HG02588 (cell line): ENCODE data around the gene SRPK2.
A peak's percentile ranks its signal among the peaks of the same experiment; 100 is the strongest.
"Not testable (repeated sequence)": the region's sequence is repeated elsewhere in the genome, so short reads cannot be mapped to it uniquely, and the experiment has no call there.

Source experiments
- ATAC-seq: cut with Tn5 transposase; IDR thresholded peaks from one replicate; pipeline ENCODE4 v1.9.1; 2021; ENCODE audit warnings: mild to moderate bottlenecking, moderate library complexity; ENCODE audit not compliant: unreplicated experiment

The SRPK2 gene

DNA sequence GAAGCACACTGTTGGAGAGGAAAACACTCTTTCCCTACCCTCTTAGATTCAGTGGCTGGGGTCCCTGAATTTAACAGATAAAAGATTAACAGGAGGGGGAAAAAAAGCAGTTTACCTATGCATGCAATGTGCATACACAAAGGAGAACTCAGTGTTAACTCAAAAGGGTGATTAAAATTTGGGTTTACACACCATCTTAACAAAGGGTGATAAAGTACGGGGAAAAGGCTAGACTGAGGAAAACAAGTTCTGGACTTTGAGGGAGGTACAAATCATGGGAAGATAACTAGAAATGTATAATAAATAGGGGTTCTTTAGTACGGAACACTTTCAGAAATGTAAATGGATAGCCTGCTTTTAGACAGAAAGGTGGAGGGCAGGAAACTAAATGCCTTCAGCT is 83.1 kb downstream of the SRPK2 start:
- ATAC-seq = no peak

DNA sequence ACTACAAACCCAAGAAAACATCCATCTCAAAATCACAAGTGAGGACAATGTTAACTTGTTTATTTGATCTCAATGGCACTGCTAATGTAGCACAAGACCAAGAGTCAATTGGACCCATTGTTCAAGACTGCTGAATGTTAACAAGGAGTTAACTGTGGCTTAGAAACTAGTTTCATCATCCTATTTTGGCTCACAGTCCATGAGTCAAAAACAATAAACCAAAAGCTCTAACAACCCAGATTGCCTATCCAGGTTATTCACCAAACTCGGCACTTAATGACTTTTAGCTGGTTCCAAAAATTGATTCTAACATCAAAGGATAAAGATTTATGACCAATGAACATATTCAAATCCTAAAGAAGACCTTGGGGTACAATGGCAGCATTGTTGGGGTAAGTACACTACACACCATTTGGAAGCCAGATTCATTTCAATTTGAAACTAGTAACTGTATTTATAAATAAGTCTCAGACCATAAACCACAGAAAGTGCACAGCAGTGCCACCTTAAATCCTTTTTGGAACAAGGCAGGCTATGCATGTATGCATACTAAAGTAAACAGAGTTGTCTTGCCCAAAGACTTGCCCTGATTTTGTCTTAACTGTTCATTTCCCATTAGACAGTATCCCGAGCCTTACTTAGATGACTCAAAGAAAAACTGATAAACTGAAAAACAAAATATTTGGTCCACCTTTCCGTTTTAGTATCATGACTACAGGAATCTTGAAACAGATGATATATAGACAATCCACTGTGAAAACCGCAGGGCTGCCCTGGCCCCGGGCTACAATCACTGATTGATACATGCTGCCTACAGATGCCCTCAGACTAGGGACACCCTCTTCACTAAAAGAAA is 84.5 kb downstream of the SRPK2 start:
- ATAC-seq = peak; percentile 77

DNA sequence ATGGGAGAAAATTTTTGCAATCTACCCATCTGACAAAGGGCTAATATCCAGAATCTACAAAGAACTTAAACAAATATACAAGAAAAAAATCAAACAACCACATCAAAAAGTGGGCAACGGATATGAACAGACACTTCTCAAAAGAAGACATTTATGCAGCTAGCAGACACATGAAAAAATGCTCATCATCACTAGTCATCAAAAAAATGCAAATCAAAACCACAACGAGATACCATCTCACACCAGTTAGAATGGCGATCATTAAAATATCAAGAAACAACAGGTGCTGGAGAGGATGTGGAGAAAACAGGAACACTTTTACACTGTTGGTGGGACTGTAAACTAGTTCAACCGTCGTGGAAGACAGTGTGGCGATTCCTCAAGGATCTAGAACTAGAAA is 88.1 kb downstream of the SRPK2 start:
- ATAC-seq = not testable (repeated sequence)

DNA sequence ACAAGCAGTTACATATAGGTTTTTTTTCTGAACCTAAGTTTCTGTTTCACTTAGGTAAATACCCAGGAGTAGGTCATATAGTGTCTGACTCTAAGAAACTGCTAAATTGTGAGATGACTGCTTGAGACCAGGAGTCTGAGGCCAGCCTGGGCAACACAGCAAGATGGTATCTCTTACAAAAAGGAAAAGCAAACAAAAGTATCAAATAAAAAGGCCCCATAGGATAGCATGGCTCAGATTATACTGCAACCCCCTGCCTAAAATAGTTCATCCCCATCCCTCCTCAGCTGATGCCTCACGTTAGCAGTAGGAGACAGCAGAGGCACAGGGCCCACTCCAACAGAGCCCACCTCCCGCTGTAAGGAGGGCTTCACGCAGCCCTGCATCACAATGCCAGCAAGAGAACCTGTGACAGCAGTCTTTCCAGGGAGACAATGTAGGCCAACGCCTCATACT is 90.3 kb downstream of the SRPK2 start:
- ATAC-seq = peak; percentile 97

DNA sequence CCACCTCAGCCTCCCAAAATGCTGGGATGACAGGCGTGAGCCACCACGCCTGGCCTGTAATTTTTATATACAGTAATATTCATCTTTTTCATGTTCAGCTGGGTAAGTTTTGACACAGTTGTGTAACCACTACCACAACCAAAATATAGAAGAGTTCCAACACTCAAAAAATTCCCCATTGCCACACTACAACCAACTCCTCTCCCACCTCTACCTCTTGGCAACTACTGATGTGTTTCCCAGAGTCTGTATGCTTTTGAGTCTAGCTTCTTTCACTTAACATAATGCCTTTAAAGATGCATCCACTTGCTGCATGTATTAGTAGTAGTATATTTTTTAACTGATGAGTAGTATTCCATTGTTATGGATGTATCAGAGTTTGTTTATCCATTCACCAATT is 90.7 kb downstream of the SRPK2 start:
- ATAC-seq = peak; percentile 48

DNA sequence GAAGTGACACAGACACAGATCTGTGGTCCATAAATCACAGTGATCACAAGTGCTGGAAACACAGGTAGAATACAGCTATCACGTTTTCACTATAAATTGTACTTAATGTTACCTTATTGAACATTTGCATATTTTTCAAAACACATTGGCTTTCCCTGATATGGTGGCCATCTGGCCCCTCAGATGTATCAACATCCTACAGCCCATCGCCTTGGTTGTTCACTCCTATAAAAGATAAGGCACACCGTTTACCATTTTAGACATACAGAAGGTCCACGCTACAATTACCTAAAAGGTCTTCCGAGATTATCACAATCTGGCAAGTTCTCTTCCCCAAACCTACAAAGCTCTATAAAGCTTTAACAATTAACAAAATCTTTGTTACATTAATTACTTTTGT is 91.4 kb downstream of the SRPK2 start:
- ATAC-seq = no peak

DNA sequence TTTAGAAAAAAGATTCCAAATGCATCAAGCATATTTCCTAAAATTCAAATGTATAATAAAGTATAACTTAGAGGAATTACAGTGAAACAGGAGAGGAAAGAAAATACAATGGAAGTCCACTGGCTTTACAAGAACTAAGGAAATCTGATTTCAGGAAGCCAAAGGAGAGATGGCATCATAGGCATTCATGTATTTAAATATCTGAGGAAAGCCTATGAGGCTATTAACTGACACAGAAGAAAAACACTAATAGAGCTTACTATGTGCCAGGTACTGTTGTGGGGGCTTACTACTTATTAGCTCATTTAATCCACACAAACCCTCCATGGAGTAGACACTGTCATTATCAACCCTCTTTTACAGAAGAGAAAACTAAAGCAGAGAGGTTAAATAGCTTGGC is 92.2 kb downstream of the SRPK2 start:
- no peak for ATAC-seq

DNA sequence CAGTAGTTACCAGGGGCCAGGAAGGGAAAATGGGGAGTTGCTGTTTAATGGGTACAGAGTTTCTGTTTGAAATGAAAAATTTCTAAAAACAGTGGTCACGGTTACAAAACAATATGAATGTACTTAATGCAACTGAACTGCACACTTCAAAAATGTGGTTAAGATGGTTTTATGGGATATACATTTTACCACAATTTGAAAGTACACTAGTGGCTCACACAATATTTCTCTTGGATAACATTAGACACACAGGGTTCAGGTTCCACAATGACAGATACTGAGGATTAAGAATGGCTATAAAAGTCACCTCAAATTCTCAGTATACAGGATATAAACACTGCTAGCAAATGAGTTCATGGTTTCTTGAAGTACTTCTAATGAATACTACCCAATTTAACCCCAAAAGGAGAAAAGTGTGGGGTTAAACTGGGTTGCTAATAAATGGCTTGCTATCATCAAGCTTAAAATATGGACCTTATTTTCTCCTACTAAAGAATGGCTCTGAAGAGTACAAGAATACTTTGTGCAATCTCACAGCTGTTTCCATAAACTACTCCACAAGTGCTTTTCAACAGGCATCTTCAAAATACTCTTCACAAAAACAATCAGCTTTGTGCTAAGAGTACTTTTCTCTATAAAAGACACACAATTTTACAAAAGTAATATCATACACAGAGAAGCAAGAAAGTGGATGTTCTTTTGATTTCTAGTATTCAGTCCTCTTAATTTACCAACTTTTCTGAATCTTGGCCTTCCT is 92.9 kb downstream of the SRPK2 start:
- ATAC-seq = no peak

DNA sequence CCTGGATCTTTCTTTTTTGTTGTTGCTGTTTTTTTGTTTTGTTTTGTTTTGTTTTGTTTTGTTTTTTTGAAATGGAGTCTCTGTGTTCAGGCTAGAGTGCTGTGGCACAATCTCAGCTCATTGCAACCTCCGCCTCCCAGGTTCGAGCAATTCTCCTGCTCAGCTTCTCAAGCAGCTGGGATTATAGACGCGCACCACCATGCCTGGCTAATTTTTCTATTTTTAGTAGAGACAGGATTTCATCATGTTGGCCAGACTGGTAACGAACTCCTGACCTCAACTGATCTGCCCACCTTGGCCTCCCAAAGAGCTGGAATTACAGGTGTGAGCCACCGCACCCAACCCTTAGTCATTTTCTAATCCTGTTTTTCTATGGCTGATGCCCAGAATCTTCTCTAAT is 94.2 kb downstream of the SRPK2 start:
- ATAC-seq = not testable (repeated sequence)

DNA sequence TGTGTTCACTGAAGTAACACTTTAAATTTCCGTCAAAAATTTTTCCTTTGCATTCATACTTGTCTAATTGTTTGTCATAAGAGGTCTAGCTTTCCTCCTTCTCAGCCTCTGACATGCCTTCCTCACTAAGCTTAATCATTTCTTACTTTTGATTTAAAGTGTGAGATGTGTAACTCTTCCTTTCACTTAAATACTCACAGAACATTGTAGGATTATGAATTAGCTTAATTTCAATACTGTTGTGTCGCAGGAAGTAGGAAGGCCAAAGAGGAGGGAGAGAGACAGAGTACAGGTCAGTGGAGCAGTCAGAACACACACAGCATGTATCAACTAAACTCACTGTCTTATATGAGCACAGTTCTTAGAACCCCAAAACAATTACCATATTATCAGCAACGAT is 99.0 kb downstream of the SRPK2 start:
- no peak for ATAC-seq

DNA sequence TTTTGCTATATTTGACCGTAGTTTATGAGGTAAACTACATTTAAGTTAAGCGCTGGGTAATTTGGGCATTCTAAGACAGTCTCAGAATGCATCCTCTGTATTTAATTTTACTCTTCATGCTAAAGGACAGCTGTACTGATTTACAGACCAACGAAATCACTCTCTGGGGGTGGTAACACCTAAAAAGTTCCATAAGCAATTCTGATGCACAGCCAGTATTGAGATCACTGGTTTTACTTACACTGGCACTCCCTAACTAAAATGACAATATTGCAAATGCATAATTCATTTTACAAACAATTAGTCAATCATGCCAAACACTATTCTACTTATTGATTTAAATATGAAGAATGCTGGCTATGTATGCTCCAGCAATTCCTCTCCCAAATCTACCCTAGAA is 102.3 kb downstream of the SRPK2 start:
- ATAC-seq = no peak

DNA sequence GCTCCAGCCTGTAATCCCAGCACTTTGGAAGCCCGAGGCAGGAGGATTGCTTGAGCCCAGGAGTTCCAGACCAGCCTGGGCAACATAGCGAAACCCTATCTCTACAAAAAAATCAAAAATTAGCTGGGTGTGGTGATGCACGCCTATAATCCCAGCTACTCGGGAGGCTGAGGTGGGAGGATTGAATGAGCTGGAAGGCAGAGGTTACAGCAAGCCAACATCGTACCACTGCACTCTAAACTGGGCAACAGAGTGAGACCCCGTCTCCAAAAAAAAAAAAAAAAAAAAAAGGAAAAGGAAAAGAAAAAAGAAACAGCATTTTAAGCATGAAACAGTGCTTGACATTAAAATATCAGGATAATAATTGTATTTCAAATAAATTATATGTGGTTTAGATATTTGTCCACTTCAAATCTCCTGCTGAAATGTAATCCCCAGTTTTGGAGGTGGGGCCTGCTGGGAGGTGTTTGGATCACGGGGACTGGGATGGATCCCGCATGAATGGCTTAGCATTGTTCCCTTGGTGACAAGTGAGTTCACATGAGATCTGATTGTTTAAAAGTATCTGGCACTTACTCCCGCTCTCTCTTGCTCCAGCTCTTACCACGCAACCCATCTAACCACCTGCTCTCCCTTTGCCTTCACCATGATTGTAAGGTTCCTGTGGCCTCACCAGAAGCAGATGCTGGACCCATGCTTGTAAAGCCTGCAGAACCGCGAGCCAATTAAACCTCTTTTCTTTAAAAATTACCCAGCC is 103.4 kb downstream of the SRPK2 start:
- ATAC-seq = no peak

DNA sequence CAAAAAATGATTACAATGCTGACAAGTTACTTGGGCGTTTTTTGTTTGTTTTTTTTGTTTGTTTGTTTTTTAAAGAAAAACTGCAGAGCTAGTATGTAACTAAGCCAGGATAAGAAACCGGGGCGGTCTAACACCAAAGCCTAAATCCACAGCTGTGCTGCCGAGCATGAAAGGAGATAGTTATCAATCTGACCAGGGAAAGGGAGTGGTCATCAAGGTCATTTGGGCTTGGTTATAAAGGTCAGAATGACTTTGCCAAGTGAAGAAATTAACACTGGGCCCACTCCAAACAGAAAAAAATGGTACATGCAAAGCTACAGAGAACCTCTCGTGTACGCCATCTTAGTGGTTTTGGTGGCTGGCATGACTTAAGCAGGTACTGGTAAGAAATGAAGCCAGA is 104.7 kb downstream of the SRPK2 start:
- ATAC-seq = no peak

DNA sequence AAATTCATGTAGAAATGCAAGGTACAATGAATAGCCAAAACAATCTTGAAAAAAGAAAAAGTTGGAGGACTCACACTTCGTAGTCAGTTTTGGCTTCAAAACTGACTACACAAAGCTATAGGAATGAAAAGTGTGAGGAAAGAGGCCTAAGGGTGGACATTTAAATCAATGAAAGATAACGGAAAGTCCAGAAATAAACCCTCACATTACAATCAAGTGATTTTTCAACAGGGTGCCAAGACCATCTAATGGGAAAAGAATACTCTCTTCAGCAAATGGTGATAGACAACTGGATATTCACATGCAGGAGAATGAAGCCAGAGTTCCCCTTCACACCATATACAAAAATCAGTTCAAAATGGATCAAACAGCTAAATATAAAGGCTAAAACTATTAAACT is 106.8 kb downstream of the SRPK2 start:
- no peak for ATAC-seq

DNA sequence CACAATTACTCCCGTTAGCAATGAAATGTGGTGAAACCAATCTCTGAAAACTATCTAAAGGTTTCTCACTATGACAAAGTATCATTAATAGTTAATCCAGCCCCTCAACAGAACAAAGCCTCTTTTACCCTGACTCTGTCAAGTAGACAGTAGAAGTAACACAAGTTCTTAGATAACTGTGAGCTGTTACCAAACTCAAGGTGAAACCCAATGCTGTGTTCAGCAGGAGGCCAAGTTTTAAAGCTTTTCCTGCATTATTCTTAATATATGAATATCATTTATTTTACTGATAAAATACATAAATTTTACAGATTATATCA is 109.1 kb downstream of the SRPK2 start:
- peak; percentile 90 for ATAC-seq

DNA sequence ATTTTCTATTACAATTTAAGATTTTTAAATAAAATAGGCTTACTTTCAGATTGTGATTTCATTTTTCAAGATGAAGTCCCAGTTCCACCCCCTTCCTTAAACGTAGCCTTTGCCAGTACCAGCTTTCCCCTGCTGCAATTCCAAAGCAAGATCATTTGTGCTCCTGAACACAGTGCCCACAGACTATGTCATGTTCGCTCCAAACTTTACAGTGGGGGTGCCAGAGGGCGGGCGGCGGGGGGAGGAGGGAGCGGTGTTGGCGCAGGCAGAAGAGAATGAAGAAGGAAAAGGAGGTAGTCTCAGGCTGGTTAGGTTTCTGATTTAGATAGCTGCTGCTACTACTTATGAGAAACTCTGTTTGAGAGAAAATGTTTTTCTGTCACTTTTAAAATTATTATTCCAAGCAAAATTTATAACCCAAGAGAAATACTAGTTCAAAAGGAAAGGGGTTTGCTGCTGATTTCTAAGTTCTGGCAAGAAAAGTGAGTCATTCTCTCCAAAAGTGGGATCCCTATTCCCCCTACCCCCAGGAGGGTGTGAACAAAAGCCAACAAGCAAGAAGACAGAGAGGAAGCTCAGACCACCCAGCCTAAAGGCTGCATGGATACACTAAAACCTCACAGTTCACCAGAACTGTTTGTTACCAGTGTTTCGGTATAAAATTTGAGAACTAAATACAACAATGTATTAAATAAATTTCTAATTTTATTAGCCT is 109.6 kb downstream of the SRPK2 start:
- peak; percentile 49 for ATAC-seq

DNA sequence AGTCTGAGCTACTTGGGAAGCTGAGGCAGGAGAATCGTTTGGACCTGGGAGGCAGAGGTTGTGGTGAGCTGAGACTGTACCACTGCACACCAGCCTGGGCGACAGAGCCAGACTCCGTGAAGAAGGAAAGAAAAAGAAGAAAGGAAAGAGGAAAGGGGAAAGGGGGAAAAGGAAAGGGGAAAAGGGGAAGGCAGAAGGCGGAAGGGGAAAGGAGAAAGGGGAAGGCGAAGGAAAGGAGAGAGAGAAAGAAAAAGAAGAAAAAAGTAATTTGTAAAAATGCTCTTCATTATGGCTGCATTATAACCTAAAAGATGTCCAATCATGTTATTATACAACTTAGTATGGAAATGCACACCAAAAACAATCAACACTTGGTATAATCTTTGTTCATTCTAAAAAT is 110.2 kb downstream of the SRPK2 start:
- no peak for ATAC-seq

DNA sequence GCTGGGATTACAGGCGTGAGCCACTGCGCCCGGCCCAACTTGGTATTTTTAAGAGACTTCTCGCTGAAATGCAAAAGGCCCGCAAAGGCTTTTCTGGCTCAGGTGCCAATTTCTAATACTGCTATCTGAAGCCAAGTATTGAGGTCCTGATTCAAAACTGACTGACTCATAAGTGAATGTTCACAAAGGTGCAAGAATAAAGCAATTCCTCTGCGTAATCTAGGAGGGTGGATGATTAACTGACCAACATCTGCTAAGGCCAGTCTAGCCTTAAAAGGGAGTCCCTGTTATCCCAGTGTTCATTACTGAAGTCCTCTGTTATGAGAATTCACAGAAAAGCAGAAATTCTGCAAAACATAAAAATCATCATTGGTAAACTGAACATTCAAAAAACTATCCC is 111.4 kb downstream of the SRPK2 start:
- ATAC-seq = no peak

DNA sequence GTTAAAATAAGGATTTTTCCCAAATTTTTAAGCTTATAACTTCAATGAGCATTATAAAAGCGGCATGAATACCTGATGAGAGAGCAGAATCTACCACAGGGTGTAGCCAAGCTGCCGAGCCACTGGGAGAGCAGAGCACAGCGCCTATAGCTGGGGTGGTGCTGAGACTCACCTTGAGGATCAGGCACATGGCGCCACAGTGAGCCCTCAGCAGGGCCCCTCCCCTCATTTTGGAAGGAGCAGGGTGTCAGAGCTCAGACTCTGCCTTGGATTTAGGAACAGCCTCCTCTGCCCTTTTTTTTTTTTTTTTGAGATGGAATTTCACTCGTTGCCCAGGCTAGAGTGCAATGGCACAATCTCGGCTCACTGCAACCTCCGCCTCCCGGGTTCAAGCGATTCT is 118.6 kb downstream of the SRPK2 start:
- ATAC-seq = no peak

DNA sequence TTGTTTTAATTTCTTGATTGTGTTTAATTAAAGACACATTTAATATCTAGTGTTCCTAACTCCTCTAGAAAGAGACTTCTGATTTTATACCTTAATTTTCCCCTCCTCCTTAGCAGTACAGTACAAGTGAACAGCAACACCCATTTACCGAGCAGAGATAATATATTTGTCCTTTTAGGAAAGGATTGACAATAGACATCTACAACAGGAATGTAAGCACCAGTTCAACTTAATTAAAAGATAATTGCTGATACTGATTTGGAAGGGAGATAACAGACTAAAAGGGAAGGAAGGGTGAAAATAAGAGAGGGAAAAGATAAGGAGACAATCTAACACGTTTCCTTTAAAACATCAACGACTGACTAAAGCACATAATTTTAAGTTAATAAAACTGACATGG is 119.3 kb downstream of the SRPK2 start:
- peak; percentile 20 for ATAC-seq
